SK-N-SH treated with all-trans-retinoic acid at 6 μM for 48 hours (cell line): Measurements from ENCODE around the gene COX6B1.
"Not testable (repeated sequence)": the region's sequence is repeated elsewhere in the genome, so short reads cannot be mapped to it uniquely, and the experiment has no call there.

ENCODE experiments used
- ATAC-seq: fragments of 200-7000 bp; cut with Tn5 transposase; 3 replicates; pipeline ENCODE4 v1.9.1; 2020; ENCODE audit warnings: mild to moderate bottlenecking, moderate library complexity
- ARNTL ChIP-seq: fragments of 450-650 bp; formaldehyde crosslinking; IDR thresholded peaks from 2 replicates; pipeline ENCODE4 v1.5.0; 2020; ENCODE audit warnings: low read depth, mild to moderate bottlenecking, moderate library complexity, borderline replicate concordance
- BACH2 ChIP-seq: fragments of 250-450 bp; sonication (Bioruptor Pico); IDR thresholded peaks from 2 replicates; pipeline ENCODE4 v1.9.0; 2021; ENCODE audit warnings: mild to moderate bottlenecking, borderline replicate concordance
- CSDC2 ChIP-seq: fragments of 250-450 bp; sonication (Bioruptor Pico); IDR thresholded peaks from 2 replicates; pipeline ENCODE4 v1.5.0; 2020; ENCODE audit warnings: mild to moderate bottlenecking, moderate library complexity
- CSRNP3 ChIP-seq: fragments of 250-450 bp; sonication (Bioruptor Pico); IDR thresholded peaks from 2 replicates; pipeline ENCODE4 v1.5.1; 2021; ENCODE audit warnings: mild to moderate bottlenecking, moderate library complexity
- GLIS3 ChIP-seq: fragments of 250-450 bp; sonication (Bioruptor Pico); IDR thresholded peaks from 2 replicates; pipeline ENCODE4 v1.5.0; 2020; ENCODE audit warnings: mild to moderate bottlenecking, moderate library complexity
- OSR1 ChIP-seq: fragments of 250-450 bp; sonication (Bioruptor Pico); IDR thresholded peaks from 2 replicates; pipeline ENCODE4 v1.8.0; 2022; ENCODE audit warnings: moderate library complexity, mild to moderate bottlenecking, inconsistent platforms
- PPARA ChIP-seq: fragments of 250-450 bp; sonication (Bioruptor Pico); IDR thresholded peaks from 2 replicates; pipeline ENCODE4 v1.5.0; 2020; ENCODE audit warnings: mild to moderate bottlenecking, borderline replicate concordance
- RARB ChIP-seq: fragments of 250-450 bp; sonication (Bioruptor Pico); IDR thresholded peaks from 2 replicates; pipeline ENCODE4 v1.8.0; 2021; ENCODE audit warnings: mild to moderate bottlenecking, moderate library complexity
- SNAI2 ChIP-seq: fragments of 250-450 bp; sonication (Bioruptor Pico); IDR thresholded peaks from 2 replicates; pipeline ENCODE4 v1.5.0; 2020; ENCODE audit warnings: mild to moderate bottlenecking, moderate library complexity
- TCF4 ChIP-seq: fragments of 250-450 bp; sonication (Bioruptor Pico); IDR thresholded peaks from 2 replicates; pipeline ENCODE4 v1.8.0; 2021; ENCODE audit warnings: mild to moderate bottlenecking, moderate library complexity, borderline replicate concordance
- TOX ChIP-seq: fragments of 250-450 bp; sonication (Bioruptor Pico); IDR thresholded peaks from 2 replicates; pipeline ENCODE4 v1.8.0; 2021; ENCODE audit warnings: mild to moderate bottlenecking, moderate library complexity, borderline replicate concordance
- ZC3H10 ChIP-seq: fragments of 250-450 bp; sonication (Bioruptor Pico); IDR thresholded peaks from 2 replicates; pipeline ENCODE4 v1.5.1; 2021; ENCODE audit warnings: mild to moderate bottlenecking, moderate library complexity
- ZFP3 ChIP-seq: fragments of 250-450 bp; sonication (Bioruptor Pico); IDR thresholded peaks from 2 replicates; pipeline ENCODE4 v1.5.0; 2020; ENCODE audit warnings: mild to moderate bottlenecking, moderate library complexity
- ZFP30 ChIP-seq: fragments of 450-650 bp; formaldehyde crosslinking; IDR thresholded peaks from 2 replicates; pipeline ENCODE4 v1.5.0; 2022; ENCODE audit warnings: mild to moderate bottlenecking, moderate library complexity
- ZNF565 ChIP-seq: fragments of 450-650 bp; formaldehyde crosslinking; conservative IDR thresholded peaks from 2 replicates; pipeline ENCODE4 v1.5.0; 2020; ENCODE audit warnings: low read depth, mild to moderate bottlenecking, moderate library complexity
- ZNF70 ChIP-seq: fragments of 450-650 bp; formaldehyde crosslinking; IDR thresholded peaks from 2 replicates; pipeline ENCODE4 v1.5.0; 2020; ENCODE audit warnings: mild to moderate bottlenecking, moderate library complexity
- ZNF8 ChIP-seq: fragments of 450-650 bp; formaldehyde crosslinking; IDR thresholded peaks from 2 replicates; pipeline ENCODE4 v1.5.0; 2020; ENCODE audit warnings: mild to moderate bottlenecking, moderate library complexity
- TF ChIP-seq, protein P1 (sequence below): fragments of 250-450 bp; sonication (Bioruptor Pico); IDR thresholded peaks from 2 replicates; pipeline ENCODE4 v1.5.1; 2020; ENCODE audit warnings: low read depth, mild to moderate bottlenecking, moderate library complexity
- TF ChIP-seq, protein P2 (sequence below): fragments of 250-450 bp; sonication (Bioruptor Pico); IDR thresholded peaks from 2 replicates; pipeline ENCODE4 v1.8.0; 2021; ENCODE audit warnings: low read depth, mild to moderate bottlenecking, moderate library complexity, borderline replicate concordance

COX6B1 gene

DNA sequence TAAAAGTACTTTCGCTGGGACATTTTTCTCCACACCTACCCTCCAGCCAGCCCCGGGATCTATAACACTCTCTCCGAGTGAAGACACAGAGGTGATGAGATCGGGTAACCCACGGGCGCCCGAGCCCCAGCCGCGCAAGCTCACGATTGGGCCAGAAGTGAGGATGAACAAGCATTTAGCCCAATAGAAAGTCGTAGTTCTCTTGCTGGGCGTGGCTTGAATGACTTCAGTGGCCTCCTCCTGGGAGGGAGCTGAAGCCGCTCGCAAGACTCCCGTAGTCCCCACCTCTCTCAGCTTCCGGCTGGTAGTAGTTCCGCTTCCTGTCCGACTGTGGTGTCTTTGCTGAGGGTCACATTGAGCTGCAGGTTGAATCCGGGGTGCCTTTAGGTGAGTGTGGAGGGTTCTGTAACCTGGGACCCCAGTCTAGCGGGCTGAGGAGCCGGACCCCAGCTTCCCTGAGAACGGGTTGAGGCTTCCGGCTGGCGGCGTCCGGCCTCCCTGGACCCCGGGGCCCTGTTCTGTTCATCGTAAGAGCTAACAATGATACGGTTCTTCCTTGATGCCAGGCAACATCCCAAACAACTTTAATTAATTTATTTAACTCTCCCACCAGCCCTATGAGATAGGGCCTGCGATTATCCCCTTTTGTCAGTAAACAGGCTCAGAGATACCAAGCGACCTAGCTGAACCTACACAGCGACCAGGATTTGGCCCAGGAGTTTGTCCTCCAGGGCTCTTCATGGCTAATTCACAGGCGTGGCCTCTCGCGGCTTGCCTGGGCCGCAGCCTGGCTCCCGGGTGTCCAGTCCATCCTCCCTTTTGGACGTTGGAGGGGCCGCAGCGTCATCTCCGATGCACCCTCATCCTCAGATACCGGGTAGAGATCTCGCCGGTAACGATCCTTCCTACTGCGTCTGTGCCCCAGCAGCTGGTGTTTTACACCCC is at the start of gene COX6B1:
COX6B1 (plus strand) TSS at position 307 of the 945 bp plus-strand sequence. CDS start 2,921 bp downstream, outside the sequence.
- TF ChIP-seq, protein P1, sequence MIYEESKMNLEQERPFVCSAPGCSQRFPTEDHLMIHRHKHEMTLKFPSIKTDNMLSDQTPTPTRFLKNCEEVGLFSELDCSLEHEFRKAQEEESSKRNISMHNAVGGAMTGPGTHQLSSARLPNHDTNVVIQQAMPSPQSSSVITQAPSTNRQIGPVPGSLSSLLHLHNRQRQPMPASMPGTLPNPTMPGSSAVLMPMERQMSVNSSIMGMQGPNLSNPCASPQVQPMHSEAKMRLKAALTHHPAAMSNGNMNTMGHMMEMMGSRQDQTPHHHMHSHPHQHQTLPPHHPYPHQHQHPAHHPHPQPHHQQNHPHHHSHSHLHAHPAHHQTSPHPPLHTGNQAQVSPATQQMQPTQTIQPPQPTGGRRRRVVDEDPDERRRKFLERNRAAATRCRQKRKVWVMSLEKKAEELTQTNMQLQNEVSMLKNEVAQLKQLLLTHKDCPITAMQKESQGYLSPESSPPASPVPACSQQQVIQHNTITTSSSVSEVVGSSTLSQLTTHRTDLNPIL (CRISPR knock-in tag), result no peak
- TF ChIP-seq TOX (CRISPR knock-in tag) (no peak), ZNF70 (CRISPR knock-in tag) (peak; percentile 60; the same call in 1 of the 2 replicates)
- peak; percentile 77 for ATAC-seq

DNA sequence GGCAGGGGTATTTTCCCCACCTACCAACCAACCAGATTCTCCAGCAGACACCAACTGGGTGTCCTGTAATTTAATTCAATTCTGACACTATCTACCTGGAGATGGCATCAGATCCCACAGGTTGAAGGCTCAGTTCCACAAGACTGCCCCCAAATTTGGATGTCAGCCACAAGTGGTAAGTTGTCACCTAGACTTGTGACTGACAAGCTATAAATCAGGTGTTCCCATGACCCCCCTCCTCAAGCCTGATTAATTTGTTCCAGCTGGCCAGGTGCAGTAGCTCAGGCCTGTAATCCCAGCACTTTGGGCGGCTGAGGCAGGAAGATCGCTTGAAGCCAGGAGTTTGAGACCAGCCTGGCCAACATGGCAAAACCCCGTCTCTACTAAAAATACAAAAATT is 46.2 kb upstream of the COX6B1 start:
- TF ChIP-seq ZNF8 (no peak), GLIS3 (CRISPR knock-in tag) (no peak)
- no peak for ATAC-seq

DNA sequence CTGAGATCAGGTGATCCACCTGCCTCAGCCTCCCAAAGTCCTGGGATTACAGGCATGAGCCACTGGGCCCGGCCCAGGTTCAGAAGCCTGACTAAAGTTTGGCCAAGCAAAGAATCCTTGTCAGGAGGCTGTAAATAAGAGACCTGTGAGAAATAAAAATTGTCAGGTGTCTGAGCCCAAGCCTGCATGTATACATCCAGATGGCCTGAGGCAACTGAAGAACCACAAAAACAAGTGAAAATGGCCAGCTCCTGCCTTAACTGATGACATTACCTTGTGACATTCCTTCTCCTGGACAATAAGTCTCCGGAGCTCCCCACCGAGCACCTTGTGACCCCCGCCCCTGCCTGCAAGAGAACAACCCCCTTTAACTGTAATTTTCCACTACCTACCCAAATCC is 43.7 kb upstream of the COX6B1 start:
- ATAC-seq, result not testable (repeated sequence)

- not testable (repeated sequence) for ATAC-seq
These were observed 41.0 kb upstream of the COX6B1 start for GRCh38 chr19:35607170-35607569.

- TF ChIP-seq, protein P2, sequence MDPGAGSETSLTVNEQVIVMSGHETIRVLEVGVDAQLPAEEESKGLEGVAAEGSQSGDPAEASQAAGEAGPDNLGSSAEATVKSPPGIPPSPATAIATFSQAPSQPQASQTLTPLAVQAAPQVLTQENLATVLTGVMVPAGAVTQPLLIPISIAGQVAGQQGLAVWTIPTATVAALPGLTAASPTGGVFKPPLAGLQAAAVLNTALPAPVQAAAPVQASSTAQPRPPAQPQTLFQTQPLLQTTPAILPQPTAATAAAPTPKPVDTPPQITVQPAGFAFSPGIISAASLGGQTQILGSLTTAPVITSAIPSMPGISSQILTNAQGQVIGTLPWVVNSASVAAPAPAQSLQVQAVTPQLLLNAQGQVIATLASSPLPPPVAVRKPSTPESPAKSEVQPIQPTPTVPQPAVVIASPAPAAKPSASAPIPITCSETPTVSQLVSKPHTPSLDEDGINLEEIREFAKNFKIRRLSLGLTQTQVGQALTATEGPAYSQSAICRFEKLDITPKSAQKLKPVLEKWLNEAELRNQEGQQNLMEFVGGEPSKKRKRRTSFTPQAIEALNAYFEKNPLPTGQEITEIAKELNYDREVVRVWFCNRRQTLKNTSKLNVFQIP (CRISPR knock-in tag), result no peak
- TF ChIP-seq RARB (CRISPR knock-in tag), result no peak
- TF ChIP-seq SNAI2 (CRISPR knock-in tag), result no peak
- TF ChIP-seq ZC3H10 (CRISPR knock-in tag), result no peak
- TF ChIP-seq, all 23 proteins: peak for 0
- ATAC-seq, result no peak
These were observed 40.5 kb upstream of the COX6B1 start for GRCh38 chr19:35607661-35608060.

GRCh38 chr19:35608251-35608650 is 39.9 kb upstream of the COX6B1 start:
- no peak for ATAC-seq
- TF ChIP-seq PPARA (CRISPR knock-in tag) (no peak), TCF4 (CRISPR knock-in tag) (no peak)

DNA sequence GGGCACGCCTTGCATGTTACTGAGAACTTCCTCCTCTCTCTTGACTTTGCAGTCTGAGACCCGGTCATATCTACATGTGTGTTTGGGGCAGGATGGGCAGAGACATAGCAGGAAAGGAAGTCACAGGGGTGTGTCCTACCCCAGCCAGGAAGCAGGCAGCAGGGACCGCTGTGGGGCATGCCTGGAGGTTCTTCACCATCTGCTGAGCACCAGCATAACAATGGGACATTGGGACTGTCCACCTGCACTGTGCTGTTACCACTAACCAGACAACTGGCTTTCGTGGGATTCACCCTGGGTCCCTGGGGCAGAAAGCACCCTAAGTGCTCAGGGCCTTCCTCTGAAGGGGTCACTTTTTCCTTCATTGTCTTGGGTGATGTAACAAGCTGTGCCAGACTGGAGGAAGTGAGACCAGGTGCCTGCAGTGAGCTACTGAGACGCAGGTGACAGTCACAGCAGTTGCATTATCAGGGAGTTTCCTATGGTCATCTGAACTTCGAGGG is 38.2 kb upstream of the COX6B1 start:
- TF ChIP-seq CSDC2 (CRISPR knock-in tag) (no peak), PPARA (CRISPR knock-in tag) (no peak), ZNF565 (no peak), ZFP30 (CRISPR knock-in tag) (no peak), ZNF70 (CRISPR knock-in tag) (no peak), RARB (CRISPR knock-in tag) (no peak), ZC3H10 (CRISPR knock-in tag) (no peak)
- ATAC-seq, result no peak

GRCh38 chr19:35612224-35612558 is 35.9 kb upstream of the COX6B1 start:
- TF ChIP-seq ZFP3 (CRISPR knock-in tag) (no peak), ZC3H10 (CRISPR knock-in tag) (no peak), TCF4 (CRISPR knock-in tag) (no peak), SNAI2 (CRISPR knock-in tag) (no peak), BACH2 (no peak), GLIS3 (CRISPR knock-in tag) (no peak), CSRNP3 (CRISPR knock-in tag) (no peak), RARB (CRISPR knock-in tag) (no peak), CSDC2 (CRISPR knock-in tag) (no peak), ARNTL (CRISPR knock-in tag) (no peak), ZNF8 (no peak), ZNF70 (CRISPR knock-in tag) (no peak), OSR1 (no peak)
- TF ChIP-seq, protein P1 (CRISPR knock-in tag), result no peak
- TF ChIP-seq, protein P2 (CRISPR knock-in tag), result no peak
- ATAC-seq, result peak; percentile 28
